Right lobe of liver (tissue), 4 donors: ENCODE data around the gene ALG1.

Experiments
- CTCF ChIP-seq, 4 donors: fragments of 200-600 bp in 3 of 4; fragments of 450-650 bp in 1 of 4; IDR thresholded peaks; one replicate each; pipeline versions ENCODE4 v1.5.1 to v1.8.0; 2016 to 2022; ENCODE audit warnings: antibody characterized with exemption in 4 of 4, mild to moderate bottlenecking in 2 of 4
- POLR2A ChIP-seq: fragments of 450-650 bp; IDR thresholded peaks from one replicate; pipeline ENCODE4 v1.6.1; 2017; ENCODE audit warnings: antibody characterized with exemption, mild to moderate bottlenecking
- donor health status: DM: no; HTN: no; CAD: no.
- donor health status: DM: no; HTN: no; CAD: no.
- donor health status: DM: no; HTN: yes; CAD: no.

DNA sequence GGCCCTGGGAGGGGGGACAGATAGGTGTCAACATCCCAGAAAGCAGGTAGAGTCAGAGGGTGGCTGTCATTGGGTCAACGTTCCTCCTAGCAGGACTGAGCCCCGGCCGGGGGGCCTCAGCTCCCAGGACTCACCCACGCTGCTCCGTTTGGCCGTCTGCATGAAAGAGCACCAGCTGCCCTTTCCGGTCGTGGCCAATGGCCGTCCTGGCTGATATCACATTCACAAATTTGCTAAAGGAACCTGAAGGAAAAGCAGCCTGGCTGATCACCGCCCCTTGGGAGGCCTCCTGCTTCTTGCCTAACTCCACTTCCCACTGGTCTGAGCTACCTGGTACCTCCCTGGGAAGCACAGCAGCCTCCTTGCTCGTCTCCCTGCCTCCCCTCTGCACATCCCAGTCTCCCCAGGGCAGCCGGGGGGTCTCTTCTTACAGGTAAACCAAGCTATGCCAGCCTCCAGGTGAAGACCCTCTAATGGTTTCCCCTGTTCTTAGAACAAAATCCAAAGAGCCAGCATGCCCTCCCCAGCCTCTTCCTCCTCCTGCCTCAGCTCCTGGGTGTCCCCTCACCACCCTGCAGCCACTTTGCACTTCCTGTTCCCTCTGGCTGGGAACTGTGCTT, 41.3 kb upstream of the ALG1 start:
- TF ChIP-seq CTCF (IDR thresholded peaks at IDR 0.05) (no peak), POLR2A (no peak)
